Esophagus muscularis mucosa (tissue), 4 donors: ENCODE data around the gene OPA3. TPM values are rescaled to one million over a fixed set of nuclear protein-coding genes. Genes with fewer than 3 reads are reported as not detected.

Experiments
- DNase-seq: peaks from one replicate; pipeline ENCODE4 v3.0.0-alpha.2; 2017; ENCODE audit errors: extremely low spot score
- H3K27ac ChIP-seq, 4 donors: fragments of 200-600 bp; sonication (generic); replicated peaks in 1 of 4; 1 replicate in 3 of 4; 2 replicates in 1 of 4; pipeline ENCODE4 v1.5.1; 2016 to 2019; ENCODE audit warnings: mild to moderate bottlenecking in 1 of 4
- H3K27me3 ChIP-seq, 4 donors: fragments of 200-600 bp; sonication (generic); one replicate each; pipeline versions ENCODE4 v1.5.1 to v1.6.0; 2016 to 2019
- H3K36me3 ChIP-seq, 4 donors: fragments of 200-600 bp; sonication (generic); one replicate each; pipeline ENCODE4 v1.5.1; 2016 to 2019
- H3K4me1 ChIP-seq, 4 donors: fragments of 200-600 bp; sonication (generic); one replicate each; pipeline ENCODE4 v1.5.1; 2016 to 2019
- H3K4me3 ChIP-seq, 4 donors: fragments of 200-600 bp; sonication (generic); 1 replicate in 2 of 4; 2 replicates in 2 of 4; pipeline ENCODE4 v1.5.1; 2016 to 2019; ENCODE audit warnings: mild to moderate bottlenecking in 4 of 4, moderate library complexity in 1 of 4
- H3K9me3 ChIP-seq, 4 donors: fragments of 200-600 bp; sonication (generic); 1 replicate in 3 of 4; 2 replicates in 1 of 4; pipeline ENCODE4 v1.5.1; 2016 to 2019
- EP300 ChIP-seq: sonication (generic); formaldehyde crosslinking; IDR thresholded peaks from one replicate; pipeline ENCODE4 v1.6.1; 2017; ENCODE audit warnings: antibody characterized with exemption
- POLR2A ChIP-seq: fragments of 450-650 bp; IDR thresholded peaks from one replicate; pipeline ENCODE4 v1.6.1; 2017; ENCODE audit warnings: antibody characterized with exemption, moderate library complexity, mild to moderate bottlenecking, low read depth
- POLR2AphosphoS5 ChIP-seq, 2 donors: sonication (generic); formaldehyde crosslinking; IDR thresholded peaks; one replicate each; pipeline ENCODE4 v1.6.1; 2017; ENCODE audit warnings: antibody characterized with exemption in 2 of 2
- WGBS: methylation state at CpG from one replicate; pipeline ENCODE4 v1.1.5; 2018; 5-methylcytosine and 5-hydroxymethylcytosine counted together
- intact Hi-C: fragments of 100-400 bp; cut with DNase I; formaldehyde crosslinking; loops from one replicate; pipeline ENCODE4 v1.15.1; 2023
- total RNA-seq, 4 donors: library from RNA; depleted of rRNA; stranded (reverse); fragments of >200 nt; gene quantifications; one replicate each; pipeline versions ENCODE4 v1.1.0 to v1.2.1, GENCODE V29; 2016
- TF ChIP-seq, protein P1 (sequence below), 3 experiments: fragments of 200-600 bp in 2 of 3; fragments of 450-650 bp in 1 of 3; sonication (generic) in 2 of 3; IDR thresholded peaks; one replicate each; pipeline ENCODE4 v1.5.1; 2017 to 2019; ENCODE audit warnings: antibody characterized with exemption in 3 of 3, mild to moderate bottlenecking in 2 of 3, moderate library complexity in 1 of 3

OPA3 gene
- total RNA-seq, 4 donors from 2014 or later, result 6.2 to 20.0 (median 13.8) TPM

DNA sequence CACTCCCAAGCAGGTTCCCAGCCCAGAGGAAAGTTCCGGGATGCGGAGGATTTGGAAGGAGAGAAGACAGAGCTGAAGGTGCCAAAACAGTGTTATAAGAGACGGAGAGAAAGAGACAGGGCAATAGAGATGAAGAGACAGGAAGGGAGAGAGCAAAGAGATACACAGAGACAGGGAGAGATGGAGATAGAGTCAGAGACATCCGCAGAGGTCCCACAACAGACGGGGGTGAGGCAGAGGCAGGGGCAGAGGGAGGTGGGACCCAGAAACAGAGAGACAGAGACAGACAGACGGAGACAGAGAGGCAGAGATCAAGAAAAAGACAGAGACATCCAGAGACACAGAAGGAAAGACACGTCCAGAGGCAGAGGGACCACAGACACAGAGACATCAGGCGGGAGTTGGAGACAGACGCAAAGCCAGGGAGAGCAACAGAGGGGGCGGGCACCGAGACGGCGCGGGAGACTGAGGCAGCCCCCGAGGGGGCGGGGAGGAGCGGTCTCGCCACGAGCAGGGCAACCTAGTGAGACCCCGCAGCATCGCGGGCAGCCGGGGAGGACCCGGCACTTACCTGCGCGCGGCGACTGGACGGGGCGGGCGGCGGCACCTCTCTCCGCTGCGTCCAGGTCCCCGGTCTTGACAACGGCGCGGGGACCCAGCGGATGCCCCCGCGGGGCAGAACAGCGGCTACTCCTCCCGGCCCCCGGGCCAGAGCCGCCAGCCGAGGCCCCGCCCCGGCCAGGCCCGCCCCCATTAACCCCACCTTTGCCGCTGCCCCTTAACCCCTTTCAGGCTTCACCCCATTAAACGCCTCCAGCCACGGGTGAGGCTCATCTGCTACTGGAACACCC lies 17.1 kb upstream of the OPA3 start, which contains the start of gene GPR4:
TSS of gene GPR4 (minus strand) at position 689 of the 851 bp plus-strand sequence. CDS start 10,346 bp downstream, outside the sequence.
- Histone ChIP-seq H3K4me3 (peak within 1 kb of the TSS; percentile 47 to 56 (median 49)), H3K4me1 (peaks cover 18 to 47% (median 40%) of the 10 kb centered on the region in 4 donors), H3K27ac (peak within 1 kb of the TSS; percentile 53 to 67 (median 63)), H3K36me3 (no peaks in the 10 kb centered on the region), H3K9me3 (no peaks in the 10 kb centered on the region), H3K27me3 (peaks cover 0 to 74% (median 40%) of the 10 kb centered on the region in 4 donors)
- intact Hi-C loops, result no loop called here
- peak; percentile 19 to 50 for TF ChIP-seq POLR2AphosphoS5 (IDR thresholded peaks at IDR 0.05)
- TF ChIP-seq, protein P1, sequence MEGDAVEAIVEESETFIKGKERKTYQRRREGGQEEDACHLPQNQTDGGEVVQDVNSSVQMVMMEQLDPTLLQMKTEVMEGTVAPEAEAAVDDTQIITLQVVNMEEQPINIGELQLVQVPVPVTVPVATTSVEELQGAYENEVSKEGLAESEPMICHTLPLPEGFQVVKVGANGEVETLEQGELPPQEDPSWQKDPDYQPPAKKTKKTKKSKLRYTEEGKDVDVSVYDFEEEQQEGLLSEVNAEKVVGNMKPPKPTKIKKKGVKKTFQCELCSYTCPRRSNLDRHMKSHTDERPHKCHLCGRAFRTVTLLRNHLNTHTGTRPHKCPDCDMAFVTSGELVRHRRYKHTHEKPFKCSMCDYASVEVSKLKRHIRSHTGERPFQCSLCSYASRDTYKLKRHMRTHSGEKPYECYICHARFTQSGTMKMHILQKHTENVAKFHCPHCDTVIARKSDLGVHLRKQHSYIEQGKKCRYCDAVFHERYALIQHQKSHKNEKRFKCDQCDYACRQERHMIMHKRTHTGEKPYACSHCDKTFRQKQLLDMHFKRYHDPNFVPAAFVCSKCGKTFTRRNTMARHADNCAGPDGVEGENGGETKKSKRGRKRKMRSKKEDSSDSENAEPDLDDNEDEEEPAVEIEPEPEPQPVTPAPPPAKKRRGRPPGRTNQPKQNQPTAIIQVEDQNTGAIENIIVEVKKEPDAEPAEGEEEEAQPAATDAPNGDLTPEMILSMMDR (IDR thresholded peaks at IDR 0.05), result no peak
- 8% methylated on average over 15 of the region's 52 CpGs for WGBS
- DNase-seq, result no peak

DNA sequence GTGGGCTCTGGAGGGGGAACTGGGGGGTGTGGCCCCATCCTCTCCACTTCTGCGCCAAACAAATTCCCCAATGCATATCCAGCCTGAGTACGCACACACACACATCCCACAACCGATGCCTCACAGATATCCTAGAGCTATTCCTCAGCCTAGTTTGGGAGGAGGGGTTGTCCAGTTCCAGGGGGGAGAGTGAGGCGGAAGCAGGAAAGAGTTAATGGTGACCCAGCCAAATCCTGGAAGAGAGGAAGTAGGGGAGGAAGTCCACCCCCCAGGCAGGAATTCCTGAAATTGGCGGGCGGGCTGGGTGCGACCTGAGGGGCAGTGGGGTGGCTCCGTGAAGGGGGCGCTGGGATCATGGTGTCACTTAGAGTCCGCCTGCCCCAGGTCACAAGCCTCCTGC lies 16.5 kb upstream of the OPA3 start:
- H3K27ac ChIP-seq, result peak overlapping the region; percentile 53 to 67 (median 63)
- 19% methylated on average over 10 of the region's 10 CpGs for WGBS
- H3K4me3 ChIP-seq, result peak overlapping the region; percentile 47 to 56 (median 49)
- no peaks in the 10 kb centered on the region for H3K9me3 ChIP-seq
- H3K4me1 ChIP-seq, result peaks cover 18 to 45% (median 39%) of the 10 kb centered on the region in 4 donors
- H3K27me3 ChIP-seq, result peaks cover 0 to 81% (median 40%) of the 10 kb centered on the region in 4 donors
- no peaks in the 10 kb centered on the region for H3K36me3 ChIP-seq
- TF ChIP-seq POLR2A, result no peak
- TF ChIP-seq POLR2AphosphoS5 (IDR thresholded peaks at IDR 0.05), result no peak
- TF ChIP-seq, protein P1 (IDR thresholded peaks at IDR 0.05), result no peak
- no peak for TF ChIP-seq EP300
- intact Hi-C loops, result no loop called here
- DNase-seq, result no peak

DNA sequence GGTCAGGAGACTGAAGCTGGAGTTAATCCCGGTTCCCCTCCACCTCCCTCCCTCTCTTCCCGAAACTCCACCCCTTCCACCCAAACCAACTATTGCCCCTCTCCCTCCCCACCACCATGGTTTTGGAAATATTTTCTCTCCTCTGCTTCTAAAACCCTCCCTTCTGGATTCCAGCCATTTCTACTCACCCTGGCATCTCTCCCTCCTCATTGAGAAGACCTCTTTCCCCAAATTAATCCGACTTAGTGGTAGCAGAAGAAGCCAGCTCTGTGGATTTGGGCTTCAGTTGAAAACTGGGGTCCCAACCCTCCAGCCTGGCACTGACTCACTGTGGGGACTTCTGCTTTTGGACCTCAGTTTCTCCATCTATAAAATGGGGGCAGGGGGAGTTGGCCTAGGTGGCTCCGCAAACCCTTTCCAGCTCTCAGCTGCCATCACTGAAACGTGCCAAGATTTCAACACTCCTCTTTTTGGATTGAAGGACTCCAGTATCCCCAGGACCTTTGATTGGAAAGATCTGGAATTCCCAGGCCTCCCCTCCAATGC lies 15.8 kb upstream of the OPA3 start:
- DNase-seq, result no peak
- intact Hi-C loops, result no loop called here
- peaks cover 23 to 45% (median 39%) of the 10 kb centered on the region in 4 donors for H3K4me1 ChIP-seq
- no peaks in the 10 kb centered on the region for H3K36me3 ChIP-seq
- TF ChIP-seq EP300 (no peak), POLR2AphosphoS5 (IDR thresholded peaks at IDR 0.05) (no peak), POLR2A (no peak)
- TF ChIP-seq, protein P1 (IDR thresholded peaks at IDR 0.05), result no peak
- WGBS, result 42% methylated on average over 5 of the region's 5 CpGs
- peaks cover 0 to 88% (median 40%) of the 10 kb centered on the region in 4 donors for H3K27me3 ChIP-seq
- H3K27ac ChIP-seq, result peak overlapping the region; percentile 53 to 67 (median 63)
- no peaks in the 10 kb centered on the region for H3K9me3 ChIP-seq
- peak overlapping the region; percentile 47 to 56 (median 49) for H3K4me3 ChIP-seq

DNA sequence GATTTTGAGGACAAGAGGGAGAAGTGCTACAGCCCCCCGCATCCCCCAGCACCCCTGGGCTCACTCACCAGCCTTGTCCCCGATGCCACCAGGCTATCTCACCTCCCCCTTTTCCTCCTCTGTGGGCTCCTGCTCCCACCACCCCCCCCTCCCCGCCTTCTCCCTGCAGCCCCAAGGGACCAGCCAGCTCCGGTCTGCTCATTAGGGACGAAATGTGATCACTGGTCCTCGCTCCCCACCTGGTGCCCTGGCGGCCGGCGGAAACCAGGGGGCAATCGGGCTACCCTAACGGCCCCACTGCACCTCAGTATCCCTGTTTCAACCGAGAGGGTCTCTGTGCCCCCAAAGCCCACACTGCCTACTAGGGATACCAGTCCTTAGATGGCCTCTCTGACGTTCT lies 14.7 kb upstream of the OPA3 start:
- Histone ChIP-seq H3K27me3 (peaks cover 0 to 99% (median 40%) of the 10 kb centered on the region in 4 donors), H3K27ac (peak overlapping the region in 3 of 4 donors; percentile 39 to 66 (median 49)), H3K4me3 (peak overlapping the region in 1 of 4 donors; percentile 56), H3K4me1 (peaks cover 25 to 45% (median 39%) of the 10 kb centered on the region in 4 donors), H3K36me3 (no peaks in the 10 kb centered on the region), H3K9me3 (no peaks in the 10 kb centered on the region)
- intact Hi-C loops, result no loop called here
- WGBS, result 20% methylated on average over 13 of the region's 13 CpGs
- TF ChIP-seq, protein P1 (IDR thresholded peaks at IDR 0.05), result no peak
- TF ChIP-seq POLR2A (no peak), POLR2AphosphoS5 (IDR thresholded peaks at IDR 0.05) (no peak), EP300 (no peak)
- DNase-seq, result no peak
